Measurements from ENCODE around the gene CSTPP1. TPM values are rescaled to one million over a fixed set of nuclear protein-coding genes. Genes with fewer than 3 reads are reported as not detected.

CSTPP1 gene
- total and polyA plus RNA-seq, 2 of the 4 experiments (the other 2 are of a cell fraction) = 22.0 to 35.7 TPM

- Histone ChIP-seq H4K8ac (ENCODE audit: low read depth in 2 of 2, low read length in 2 of 2) (no peak overlapping the region), H4K91ac (ENCODE audit: insufficient read depth, low read depth, low read length) (no peak overlapping the region), H3K79me1 (ENCODE audit: low read depth in 1 of 2, low read length in 2 of 2) (no peaks in the 10 kb centered on the region), H3K9me3 (ENCODE audit: control insufficient read depth, insufficient read depth, low read length) (peaks cover 6% of the 10 kb centered on the region; the same call in 1 of the 2 replicates), H3K14ac (replicated peaks; ENCODE audit: low read depth, low read length) (no peak overlapping the region), H3K4me3 (ENCODE audit: insufficient read depth, low read depth, low read length) (no peak overlapping the region), H4K20me1 (ENCODE audit: insufficient read depth, low read length) (no peaks in the 10 kb centered on the region), H2AFZ (replicated peaks; ENCODE audit: low read length, poor library complexity) (no peak overlapping the region), H3K27ac (ENCODE audit: insufficient read depth, low read length) (no peak overlapping the region; the same call in 1 of the 2 replicates), H3K4me1 (ENCODE audit: control insufficient read depth, insufficient read depth, low read length) (peaks cover 8% of the 10 kb centered on the region), H2AK5ac (ENCODE audit: low read depth, low read length) (no peak overlapping the region), H3K4me2 (ENCODE audit: low read depth, low read length) (no peak overlapping the region), H3K4ac (ENCODE audit: low read depth, low read length) (no peak overlapping the region), H2AK9ac (replicated peaks; ENCODE audit: low read depth, low read length, poor library complexity) (no peak overlapping the region), H3K9ac (ENCODE audit: low read depth, low read length) (no peak overlapping the region), H2BK20ac (ENCODE audit: low read depth, low read length) (no peak overlapping the region), H2BK15ac (ENCODE audit: low read depth, low read length) (no peak overlapping the region), H2BK120ac (ENCODE audit: low read depth, low read length) (no peak overlapping the region), H3K56ac (ENCODE audit: extremely low read depth, insufficient read depth, low read length) (no peak overlapping the region), H3K18ac (ENCODE audit: low read depth, low read length) (peak overlapping the region; percentile 73; the same call in 1 of the 2 replicates), H3K23ac (ENCODE audit: low read depth, low read length) (no peak overlapping the region), H4K5ac (ENCODE audit: low read depth, low read length) (no peak overlapping the region), H2BK5ac (ENCODE audit: low read depth, low read length, poor library complexity, severe bottlenecking) (no peak overlapping the region), H3K27me3 (ENCODE audit: control insufficient read depth, insufficient read depth, low read length) (no peaks in the 10 kb centered on the region), H3K36me3 (ENCODE audit: control insufficient read depth, insufficient read depth, low read length) (no peaks in the 10 kb centered on the region), H3K9me1 (ENCODE audit: insufficient read depth, low read length) (no peaks in the 10 kb centered on the region)
- no peak for TF ChIP-seq ELK1 (IDR thresholded peaks at IDR 0.05; ENCODE audit: borderline replicate concordance, low read depth, low read length)
- TF ChIP-seq CEBPB (IDR thresholded peaks at IDR 0.05; ENCODE audit: low read depth, low read length) = no peak
- TF ChIP-seq MAZ (IDR thresholded peaks at IDR 0.05; ENCODE audit: borderline replicate concordance, low read depth, low read length) = no peak
- no peak for TF ChIP-seq CTCF (conservative IDR thresholded peaks at IDR 0.05; ENCODE audit: low read depth, low read length)
- no peak for TF ChIP-seq SMC3 (IDR thresholded peaks at IDR 0.05; ENCODE audit: low read depth, low read length)
- no CpG with 5 or more reads among the region's 1 CpG for WGBS, 2 experiments (ENCODE audit: extremely low coverage in 2 of 2, insufficient read length in 1 of 2)
- ATAC-seq (ENCODE audit: low read depth) (no peak), DNase-seq (no peak)
- CTCF ChIA-PET = interaction anchor here (0.6 kb wide), 1 partner anchor 25 kb away, joined by 4 read pairs; no protein-coding TSS in a partner anchor
- in situ Hi-C loops (cut with MboI; ENCODE audit: low sequenced_read_pairs) (no loop called here), intact Hi-C loops (cut with micrococcal nuclease) (loop anchor here (5.0 kb wide), 1 partner anchor 37 kb away; no protein-coding TSS in a partner anchor), dilution Hi-C loops (cut with HindIII; ENCODE audit: low sequenced_read_pairs, unreplicated experiment) (no loop called here)
- POLR2A ChIA-PET (ENCODE audit: unreplicated experiment) = no interaction called here
- no TSS peak for BruUV-seq (replicated peaks)
Observed at GRCh38 chr11:47055534-47055933, 119.0 kb downstream of the CSTPP1 start.
